Neural progenitor cell (in vitro differentiated cells): Measurements from ENCODE around the gene KAZN. TPM values are rescaled to one million over a fixed set of nuclear protein-coding genes. Genes with fewer than 3 reads are reported as not detected.
A peak's percentile ranks its signal among the peaks of the same experiment; 100 is the strongest.

ENCODE experiments used
- DNase-seq: peaks from one replicate; pipeline ENCODE4 v3.0.0-alpha.2; 2016; ENCODE audit warnings: low spot score
- H2AFZ ChIP-seq: fragments of 200-600 bp; sonication (generic); replicated peaks from 2 replicates; pipeline ENCODE4 v1.6.1; 2016; ENCODE audit warnings: antibody characterized with exemption
- H3F3A ChIP-seq: fragments of 200-600 bp; sonication (generic); 2 replicates; pipeline ENCODE4 v1.6.1; 2016; ENCODE audit warnings: antibody characterized with exemption, low read depth
- H3K27ac ChIP-seq: fragments of 200-600 bp; sonication (generic); 2 replicates; pipeline ENCODE4 v1.5.1; 2016; ENCODE audit warnings: mild to moderate bottlenecking
- H3K27me3 ChIP-seq: fragments of 200-600 bp; sonication (generic); 2 replicates; pipeline ENCODE4 v1.6.1; 2016; ENCODE audit warnings: mild to moderate bottlenecking, moderate library complexity
- H3K36me3 ChIP-seq: fragments of 200-600 bp; sonication (generic); 2 replicates; pipeline ENCODE4 v1.5.1; 2016
- H3K4me1 ChIP-seq: fragments of 200-600 bp; sonication (generic); 2 replicates; pipeline ENCODE4 v1.6.1; 2016; ENCODE audit warnings: mixed run types
- H3K4me2 ChIP-seq: fragments of 200-600 bp; sonication (generic); 2 replicates; pipeline ENCODE4 v1.6.1; 2016
- H3K4me3 ChIP-seq: fragments of 200-600 bp; sonication (generic); 2 replicates; pipeline ENCODE4 v1.5.1; 2016
- H3K79me2 ChIP-seq: fragments of 200-600 bp; sonication (generic); 2 replicates; pipeline ENCODE4 v1.6.1; 2016; ENCODE audit warnings: low read depth
- H3K9ac ChIP-seq: fragments of 200-600 bp; sonication (generic); 2 replicates; pipeline ENCODE4 v1.6.1; 2016
- H3K9me3 ChIP-seq: fragments of 200-600 bp; sonication (generic); 2 replicates; pipeline ENCODE4 v1.5.1; 2016; ENCODE audit warnings: low read depth
- H4K20me1 ChIP-seq: fragments of 200-600 bp; sonication (generic); 2 replicates; pipeline ENCODE4 v1.6.1; 2016; ENCODE audit warnings: low read depth
- H3K27ac Mint-ChIP-seq: 3 replicates; pipeline ENCODE4 v1.8.0; 2021; ENCODE audit warnings: mixed read lengths
- H3K27me3 Mint-ChIP-seq: 2 replicates; pipeline ENCODE4 v1.8.0; 2022; ENCODE audit warnings: low read depth, mild to moderate bottlenecking, inconsistent platforms, moderate library complexity, mixed read lengths; ENCODE audit not compliant: insufficient read depth
- H3K36me3 Mint-ChIP-seq: 3 replicates; pipeline ENCODE4 v1.8.0; 2021; ENCODE audit warnings: mixed read lengths
- H3K4me1 Mint-ChIP-seq: 3 replicates; pipeline ENCODE4 v1.8.0; 2021; ENCODE audit warnings: mixed read lengths
- H3K4me3 Mint-ChIP-seq: 3 replicates; pipeline ENCODE4 v1.8.0; 2021; ENCODE audit warnings: mild to moderate bottlenecking, moderate library complexity, mixed read lengths
- H3K9me3 Mint-ChIP-seq: 3 replicates; pipeline ENCODE4 v1.8.0; 2020; ENCODE audit warnings: mixed read lengths
- CTCF ChIP-seq: fragments of 200-600 bp; sonication (generic); IDR thresholded peaks from 2 replicates; pipeline ENCODE4 v1.5.1; 2017; ENCODE audit warnings: antibody characterized with exemption, mild to moderate bottlenecking
- EZH2 ChIP-seq: fragments of 200-600 bp; sonication (generic); IDR thresholded peaks from 2 replicates; pipeline ENCODE4 v1.6.1; 2017; ENCODE audit warnings: antibody characterized with exemption, mild to moderate bottlenecking, moderate library complexity
- EZH2phosphoT487 ChIP-seq: fragments of 200-600 bp; sonication (generic); IDR thresholded peaks from 2 replicates; pipeline ENCODE4 v1.6.1; 2017; ENCODE audit warnings: antibody characterized with exemption
- total RNA-seq: library from RNA; depleted of rRNA; stranded (reverse); fragments of >200 nt; gene quantifications from 2 replicates; pipeline ENCODE4 v1.2.3, GENCODE V29; 2015; ENCODE audit warnings: low replicate concordance

Gene KAZN
- total RNA-seq, 1 donor from 2014 or later, result 6.1 TPM

- H3K36me3 Mint-ChIP-seq, result no peaks in the 10 kb centered on the region
- Histone ChIP-seq H3K27ac (no peak overlapping the region), H3K27me3 (no peaks in the 10 kb centered on the region), H3K4me3 (no peak overlapping the region), H3K4me2 (no peak overlapping the region), H2AFZ (no peak overlapping the region), H3K4me1 (peaks cover 11% of the 10 kb centered on the region), H3K79me2 (no peaks in the 10 kb centered on the region), H4K20me1 (no peaks in the 10 kb centered on the region), H3F3A (no peaks in the 10 kb centered on the region), H3K9ac (no peak overlapping the region), H3K9me3 (no peaks in the 10 kb centered on the region), H3K36me3 (no peaks in the 10 kb centered on the region)
- peaks cover 3% of the 10 kb centered on the region for H3K27me3 Mint-ChIP-seq
- TF ChIP-seq CTCF, result no peak
- no peak for TF ChIP-seq EZH2
- no peak for TF ChIP-seq EZH2phosphoT487
- H3K4me3 Mint-ChIP-seq, result no peak overlapping the region
- H3K4me1 Mint-ChIP-seq, result peaks cover 33% of the 10 kb centered on the region
- no peak for DNase-seq
- H3K27ac Mint-ChIP-seq, result no peak overlapping the region
- H3K9me3 Mint-ChIP-seq, result no peaks in the 10 kb centered on the region
Observed at GRCh38 chr1:14999441-14999840, 401.0 kb downstream of the KAZN start.

GRCh38 chr1:15000030-15000429 lies 401.5 kb downstream of the KAZN start:
- Histone ChIP-seq H3K27me3 (no peaks in the 10 kb centered on the region), H3F3A (no peaks in the 10 kb centered on the region), H3K9ac (no peak overlapping the region), H3K36me3 (no peaks in the 10 kb centered on the region), H4K20me1 (no peaks in the 10 kb centered on the region), H3K4me1 (peaks cover 11% of the 10 kb centered on the region), H3K4me2 (no peak overlapping the region), H2AFZ (no peak overlapping the region), H3K9me3 (no peaks in the 10 kb centered on the region), H3K27ac (no peak overlapping the region), H3K4me3 (no peak overlapping the region), H3K79me2 (no peaks in the 10 kb centered on the region)
- peaks cover 27% of the 10 kb centered on the region for H3K4me1 Mint-ChIP-seq
- H3K27ac Mint-ChIP-seq, result peak overlapping the region; percentile 13
- no peaks in the 10 kb centered on the region for H3K36me3 Mint-ChIP-seq
- H3K9me3 Mint-ChIP-seq, result no peaks in the 10 kb centered on the region
- H3K27me3 Mint-ChIP-seq, result peaks cover 3% of the 10 kb centered on the region
- TF ChIP-seq CTCF (no peak), EZH2 (no peak), EZH2phosphoT487 (no peak)
- no peak overlapping the region for H3K4me3 Mint-ChIP-seq
- no peak for DNase-seq

- no peaks in the 10 kb centered on the region for H3K79me2 ChIP-seq
- H3K36me3 Mint-ChIP-seq, result no peaks in the 10 kb centered on the region
Observed at GRCh38 chr1:15000671-15001070, 402.2 kb downstream of the KAZN start.

More at GRCh38 chr1:15000671-15001070, 402.2 kb downstream of the KAZN start:
- Mint-ChIP-seq H3K9me3 (no peaks in the 10 kb centered on the region), H3K4me1 (peaks cover 22% of the 10 kb centered on the region), H3K27ac (no peak overlapping the region), H3K4me3 (no peak overlapping the region), H3K27me3 (peaks cover 7% of the 10 kb centered on the region)
- no peaks in the 10 kb centered on the region for H3K9me3 ChIP-seq
- TF ChIP-seq EZH2 (no peak), EZH2phosphoT487 (no peak), CTCF (no peak)
- peaks cover 8% of the 10 kb centered on the region for H3K4me1 ChIP-seq
- H3K9ac ChIP-seq, result no peak overlapping the region
- no peak overlapping the region for H3K27ac ChIP-seq
- H4K20me1 ChIP-seq, result no peaks in the 10 kb centered on the region
- no peaks in the 10 kb centered on the region for H3K27me3 ChIP-seq
- H3K36me3 ChIP-seq, result no peaks in the 10 kb centered on the region
- DNase-seq, result no peak
- no peak overlapping the region for H3K4me2 ChIP-seq
- no peak overlapping the region for H3K4me3 ChIP-seq
- H3F3A ChIP-seq, result no peaks in the 10 kb centered on the region
- H2AFZ ChIP-seq, result no peak overlapping the region
